ENCODE measurements around the gene NR6A1. TPM values are rescaled to one million over a fixed set of nuclear protein-coding genes. Genes with fewer than 3 reads are reported as not detected.

The NR6A1 gene
- polyA plus RNA-seq, 2 of the 4 experiments (the other 2 are of a cell fraction) = 1.7 to 3.3 TPM

- FAIRE-seq = no peak
- ChIA-PET CTCF (interaction anchor here (0.9 to 1.4 kb wide), 5 partner anchors 16 to 78 kb away, joined by 3 to 4 read pairs (median 3); no protein-coding TSS in a partner anchor), POLR2A (no interaction called here)
- H3K4me3 ChIP-seq = no peak overlapping the region
- H3K27ac ChIP-seq = no peak overlapping the region
- H3K4me2 ChIP-seq = no peak overlapping the region
- TF ChIP-seq NR3C1 (IDR thresholded peaks at IDR 0.05) = no peak
- TF ChIP-seq FOSL2 (IDR thresholded peaks at IDR 0.05) = no peak
- no peak for TF ChIP-seq FOSL2 (CRISPR knock-in tag; IDR thresholded peaks at IDR 0.05)
- TF ChIP-seq ELK1 (IDR thresholded peaks at IDR 0.05; ENCODE audit: low read depth, low read length) = no peak
- no peak for TF ChIP-seq ZNF302 (CRISPR knock-in tag; IDR thresholded peaks at IDR 0.05)
- no peak for TF ChIP-seq EHMT2 (IDR thresholded peaks at IDR 0.05; ENCODE audit: low read depth)
- TF ChIP-seq CHD2 (IDR thresholded peaks at IDR 0.05; ENCODE audit: low read length, partially characterized antibody) = no peak
- TF ChIP-seq TFCP2L1 (CRISPR knock-in tag; IDR thresholded peaks at IDR 0.05) = no peak
- TF ChIP-seq HOXA7 (CRISPR knock-in tag; IDR thresholded peaks at IDR 0.05) = no peak
- no peak for TF ChIP-seq MAX (IDR thresholded peaks at IDR 0.05)
- TF ChIP-seq RCOR1 (IDR thresholded peaks at IDR 0.05; ENCODE audit: low read depth, low read length) = no peak
- TF ChIP-seq ATOH8 (CRISPR knock-in tag; IDR thresholded peaks at IDR 0.05; ENCODE audit: low read depth) = no peak
- TF ChIP-seq MAZ (IDR thresholded peaks at IDR 0.05; ENCODE audit: borderline replicate concordance, low read depth, low read length) = no peak
- no peak for TF ChIP-seq HES2 (IDR thresholded peaks at IDR 0.05)
- TF ChIP-seq HOXB13 (CRISPR knock-in tag; IDR thresholded peaks at IDR 0.05; ENCODE audit: low read depth) = no peak
- TF ChIP-seq PHF8 (IDR thresholded peaks at IDR 0.05; ENCODE audit: borderline replicate concordance, low read depth) = no peak
- 78% methylated on average over 10 of the region's 10 CpGs for WGBS (ENCODE audit: missing lambda C conversion rate)
- no peak for DNase-seq (ENCODE audit: low read depth in 1 of 2, low spot score in 1 of 2)
- ATAC-seq = no peak
- H3K9me3 ChIP-seq = no peaks in the 10 kb centered on the region
- peaks cover 7% of the 10 kb centered on the region; the same call in 2 of the 3 replicates for H3K4me1 ChIP-seq
Observed at GRCh38 chr9:124473310-124473709, 297.8 kb downstream of the NR6A1 start.

- H3K4me2 ChIP-seq = no peak overlapping the region
- H3K4me3 ChIP-seq = no peak overlapping the region
- no peak for DNase-seq (ENCODE audit: low read depth in 1 of 2, low spot score in 1 of 2)
- H3K9me3 ChIP-seq = no peaks in the 10 kb centered on the region
- FAIRE-seq = no peak
- ChIA-PET CTCF (interaction anchor here (0.9 to 1.4 kb wide), 5 partner anchors 9 to 79 kb away, joined by 3 to 4 read pairs (median 3); no protein-coding TSS in a partner anchor), POLR2A (no interaction called here)
- TF ChIP-seq PHF8 (IDR thresholded peaks at IDR 0.05; ENCODE audit: borderline replicate concordance, low read depth) = no peak
- no peak for TF ChIP-seq KDM1A (IDR thresholded peaks at IDR 0.05; ENCODE audit: low read depth)
- no peak for TF ChIP-seq HEYL (CRISPR knock-in tag; IDR thresholded peaks at IDR 0.05)
- no peak for TF ChIP-seq MAX (IDR thresholded peaks at IDR 0.05)
- H3K4me1 ChIP-seq = peaks cover 7% of the 10 kb centered on the region; the same call in 2 of the 3 replicates
- WGBS (ENCODE audit: missing lambda C conversion rate) = 62% methylated on average over 7 of the region's 7 CpGs
- H3K27ac ChIP-seq = no peak overlapping the region
- no peak for ATAC-seq
Observed at GRCh38 chr9:124472770-124473169, 298.3 kb downstream of the NR6A1 start.

- no peak overlapping the region for H3K4me2 ChIP-seq
- ChIA-PET POLR2A (no interaction called here), CTCF (interaction anchor here (1.0 to 1.2 kb wide), 3 partner anchors 8 to 64 kb away, joined by 3 to 4 read pairs (median 4); no protein-coding TSS in a partner anchor)
- no peak overlapping the region for H3K27ac ChIP-seq
- H3K9me3 ChIP-seq = no peaks in the 10 kb centered on the region
- TF ChIP-seq HEYL (CRISPR knock-in tag; IDR thresholded peaks at IDR 0.05) (no peak), NR3C1 (IDR thresholded peaks at IDR 0.05) (no peak), BCL3 (IDR thresholded peaks at IDR 0.05) (no peak), EHF (CRISPR knock-in tag; IDR thresholded peaks at IDR 0.05) (no peak), POLR2A (IDR thresholded peaks at IDR 0.05; ENCODE audit: low read length) (no peak), PBX3 (IDR thresholded peaks at IDR 0.05) (no peak), MAFK (IDR thresholded peaks at IDR 0.05; ENCODE audit: partially characterized antibody) (no peak), RARB (CRISPR knock-in tag; IDR thresholded peaks at IDR 0.05) (no peak), CBX2 (IDR thresholded peaks at IDR 0.05; ENCODE audit: borderline replicate concordance, low read depth) (no peak), HDAC2 (IDR thresholded peaks at IDR 0.05) (no peak), HOXA7 (CRISPR knock-in tag; IDR thresholded peaks at IDR 0.05) (no peak), FOXS1 (CRISPR knock-in tag; IDR thresholded peaks at IDR 0.05) (no peak), EHMT2 (IDR thresholded peaks at IDR 0.05; ENCODE audit: low read depth) (no peak), PHF8 (IDR thresholded peaks at IDR 0.05; ENCODE audit: borderline replicate concordance, low read depth) (no peak)
- no peak for ATAC-seq
- no peak overlapping the region for H3K4me3 ChIP-seq
- no peak for FAIRE-seq
- no peak for DNase-seq (ENCODE audit: low read depth in 1 of 2, low spot score in 1 of 2)
- 36% methylated on average over 8 of the region's 9 CpGs for WGBS (ENCODE audit: missing lambda C conversion rate)
- H3K4me1 ChIP-seq = no peaks in the 10 kb centered on the region
Observed at GRCh38 chr9:124471761-124472160, 299.4 kb downstream of the NR6A1 start.

Data from A549 (cell line).